Neural cell (in vitro differentiated cells): Measurements from ENCODE around the gene TMEM219.

Experiments used
- CTCF ChIP-seq: fragments of 450-650 bp; IDR thresholded peaks from 2 replicates; pipeline ENCODE4 v1.5.1; 2014; ENCODE audit warnings: antibody characterized with exemption, mild to moderate bottlenecking, moderate library complexity; ENCODE audit not compliant: poor library complexity, severe bottlenecking
- EZH2 ChIP-seq: fragments of 200-600, 300-800 bp; shearing (Covaris generic), sonication (generic); IDR thresholded peaks from 2 replicates; pipeline ENCODE4 v1.6.1; 2014; ENCODE audit warnings: antibody characterized with exemption, low read length, borderline replicate concordance, mild to moderate bottlenecking; ENCODE audit not compliant: insufficient read depth, poor library complexity, severe bottlenecking

DNA sequence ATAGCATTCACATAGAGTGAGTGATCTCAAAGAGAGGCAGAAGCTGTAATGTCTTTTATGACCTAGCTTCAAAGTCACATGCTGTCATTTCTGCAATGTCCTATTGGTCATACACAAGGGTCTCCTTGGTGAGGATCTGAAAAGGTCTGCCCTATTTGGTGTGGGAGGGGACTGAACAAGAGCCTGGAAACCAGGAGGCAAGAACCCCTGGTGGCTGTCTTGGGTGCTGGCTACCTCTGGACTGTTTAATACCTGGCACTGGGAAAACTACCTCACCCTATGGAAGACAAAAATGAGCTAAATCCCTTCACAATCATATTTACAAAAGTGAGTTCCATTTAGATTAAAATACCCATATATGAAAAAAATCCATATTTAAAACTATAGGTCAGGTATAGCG lies 44.9 kb upstream of the TMEM219 start:
- no peak for TF ChIP-seq CTCF
- TF ChIP-seq EZH2: no peak
